Myometrial cell (primary cell): Measurements from ENCODE around the gene POPDC3. TPM values are rescaled to one million over a fixed set of nuclear protein-coding genes. Genes with fewer than 3 reads are reported as not detected.

Source experiments
- total RNA-seq: library from RNA; depleted of rRNA; stranded (reverse); fragments of >200 nt; gene quantifications from 2 replicates; pipeline ENCODE4 v1.2.3, GENCODE V29; 2015

Gene POPDC3
- 6.6 and 13.8 TPM in 2 replicates for total RNA-seq

GRCh38 chr6:105179244-105180065 is at the start of gene POPDC3:
POPDC3 (minus strand) TSS chr6:105180014; CDS start chr6:105161909, 18,105 bp downstream.

Other genes with a start within 250 kb of the POPDC3 start
- gene LIN28B, start 222.9 kb downstream of the POPDC3 start, total RNA-seq, result not detected in 2 replicates
- gene PREP, start 223.1 kb upstream of the POPDC3 start, total RNA-seq, result 12.1 and 12.2 TPM in 2 replicates